Memory B cell (primary cell): ENCODE measurements around the gene ATP11A.

Source experiments
- ATAC-seq: fragments of 150-1000 bp; cut with Tn5 transposase; 2 replicates; pipeline ENCODE4 v1.10.0; 2021; ENCODE audit warnings: low read depth, mild to moderate bottlenecking, moderate library complexity
- DNase-seq, 2 donors: peaks; one replicate each; pipeline ENCODE4 v3.0.0; 2022; ENCODE audit warnings: low spot score in 2 of 2
- H3K27ac Mint-ChIP-seq: one replicate; pipeline ENCODE4 v1.8.0; 2022; ENCODE audit warnings: mild to moderate bottlenecking, moderate library complexity, mixed read lengths
- H3K27me3 Mint-ChIP-seq: one replicate; pipeline ENCODE4 v1.8.0; 2022; ENCODE audit warnings: mixed read lengths
- H3K36me3 Mint-ChIP-seq: one replicate; pipeline ENCODE4 v1.8.0; 2022; ENCODE audit warnings: mild to moderate bottlenecking, mixed read lengths
- H3K4me1 Mint-ChIP-seq: one replicate; pipeline ENCODE4 v1.8.0; 2022; ENCODE audit warnings: mixed read lengths
- H3K4me3 Mint-ChIP-seq: one replicate; pipeline ENCODE4 v1.8.0; 2022; ENCODE audit warnings: mild to moderate bottlenecking, moderate library complexity, mixed read lengths
- H3K9me3 Mint-ChIP-seq: one replicate; pipeline ENCODE4 v1.8.0; 2022; ENCODE audit warnings: mixed read lengths

ATP11A gene

GRCh38 chr13:112891477-112892401, 201.9 kb downstream of the ATP11A start:
- Mint-ChIP-seq H3K4me3 (no peak overlapping the region), H3K27ac (no peak overlapping the region), H3K4me1 (peaks cover 16% of the 10 kb centered on the region), H3K27me3 (peaks cover 1% of the 10 kb centered on the region), H3K9me3 (no peaks in the 10 kb centered on the region), H3K36me3 (no peaks in the 10 kb centered on the region)
- no peak for DNase-seq
- ATAC-seq = no peak

GRCh38 chr13:112892426-112893206, 202.8 kb downstream of the ATP11A start:
- peak overlapping the region; percentile 72 for H3K4me3 Mint-ChIP-seq
- peaks cover 1% of the 10 kb centered on the region for H3K27me3 Mint-ChIP-seq
- H3K36me3 Mint-ChIP-seq = no peaks in the 10 kb centered on the region
- H3K4me1 Mint-ChIP-seq = peaks cover 12% of the 10 kb centered on the region
- H3K27ac Mint-ChIP-seq = peak overlapping the region; percentile 6
- ATAC-seq = peak; percentile 34
- no peaks in the 10 kb centered on the region for H3K9me3 Mint-ChIP-seq
- no peak for DNase-seq

GRCh38 chr13:112893207-112893569, 203.3 kb downstream of the ATP11A start:
- no peaks in the 10 kb centered on the region for H3K9me3 Mint-ChIP-seq
- no peaks in the 10 kb centered on the region for H3K36me3 Mint-ChIP-seq
- DNase-seq (no peak), ATAC-seq (no peak)
- peak overlapping the region; percentile 6 for H3K27ac Mint-ChIP-seq
- H3K4me1 Mint-ChIP-seq = peaks cover 11% of the 10 kb centered on the region
- peaks cover 1% of the 10 kb centered on the region for H3K27me3 Mint-ChIP-seq
- H3K4me3 Mint-ChIP-seq = peak overlapping the region; percentile 72

- H3K4me1 Mint-ChIP-seq = peaks cover 11% of the 10 kb centered on the region
- peak overlapping the region; percentile 72 for H3K4me3 Mint-ChIP-seq
- H3K27me3 Mint-ChIP-seq = peaks cover 1% of the 10 kb centered on the region
- no peak for DNase-seq
- no peak overlapping the region for H3K27ac Mint-ChIP-seq
- peak; percentile 74 for ATAC-seq
- no peaks in the 10 kb centered on the region for H3K36me3 Mint-ChIP-seq
- no peaks in the 10 kb centered on the region for H3K9me3 Mint-ChIP-seq
Measured at GRCh38 chr13:112893570-112894422, 204.0 kb downstream of the ATP11A start.

GRCh38 chr13:112894423-112894672, 204.5 kb downstream of the ATP11A start:
- H3K9me3 Mint-ChIP-seq = no peaks in the 10 kb centered on the region
- H3K27me3 Mint-ChIP-seq = peaks cover 1% of the 10 kb centered on the region
- H3K4me3 Mint-ChIP-seq = peak overlapping the region; percentile 66
- H3K4me1 Mint-ChIP-seq = peaks cover 11% of the 10 kb centered on the region
- no peaks in the 10 kb centered on the region for H3K36me3 Mint-ChIP-seq
- DNase-seq = no peak
- no peak for ATAC-seq
- no peak overlapping the region for H3K27ac Mint-ChIP-seq

GRCh38 chr13:112894673-112895481, 205.0 kb downstream of the ATP11A start:
- Mint-ChIP-seq H3K36me3 (no peaks in the 10 kb centered on the region), H3K4me3 (peak overlapping the region; percentile 66), H3K9me3 (no peaks in the 10 kb centered on the region), H3K27ac (no peak overlapping the region), H3K27me3 (peaks cover 1% of the 10 kb centered on the region), H3K4me1 (peaks cover 11% of the 10 kb centered on the region)
- ATAC-seq (peak; percentile 4), DNase-seq (no peak)

- Mint-ChIP-seq H3K36me3 (no peaks in the 10 kb centered on the region), H3K27me3 (peaks cover 6% of the 10 kb centered on the region), H3K9me3 (no peaks in the 10 kb centered on the region), H3K27ac (no peak overlapping the region), H3K4me3 (peak overlapping the region; percentile 66), H3K4me1 (peaks cover 11% of the 10 kb centered on the region)
- DNase-seq = no peak
- ATAC-seq = no peak
Measured at GRCh38 chr13:112895521-112896465, 206.0 kb downstream of the ATP11A start.

- Mint-ChIP-seq H3K27ac (no peak overlapping the region), H3K9me3 (no peaks in the 10 kb centered on the region), H3K36me3 (no peaks in the 10 kb centered on the region), H3K4me1 (peaks cover 11% of the 10 kb centered on the region), H3K4me3 (no peak overlapping the region), H3K27me3 (peaks cover 6% of the 10 kb centered on the region)
- DNase-seq = no peak
- ATAC-seq = no peak
Measured at GRCh38 chr13:112896736-112897602, 207.1 kb downstream of the ATP11A start.

- no peak overlapping the region for H3K4me3 Mint-ChIP-seq
- ATAC-seq (no peak), DNase-seq (no peak)
- H3K27me3 Mint-ChIP-seq = peaks cover 6% of the 10 kb centered on the region
- no peak overlapping the region for H3K27ac Mint-ChIP-seq
- no peaks in the 10 kb centered on the region for H3K9me3 Mint-ChIP-seq
- H3K36me3 Mint-ChIP-seq = no peaks in the 10 kb centered on the region
- H3K4me1 Mint-ChIP-seq = peaks cover 11% of the 10 kb centered on the region
Measured at GRCh38 chr13:112897603-112897955, 207.7 kb downstream of the ATP11A start.

GRCh38 chr13:112897956-112898620, 208.2 kb downstream of the ATP11A start:
- no peak overlapping the region for H3K4me3 Mint-ChIP-seq
- ATAC-seq (no peak), DNase-seq (no peak)
- no peaks in the 10 kb centered on the region for H3K36me3 Mint-ChIP-seq
- H3K27ac Mint-ChIP-seq = no peak overlapping the region
- no peaks in the 10 kb centered on the region for H3K9me3 Mint-ChIP-seq
- peaks cover 6% of the 10 kb centered on the region for H3K27me3 Mint-ChIP-seq
- peaks cover 8% of the 10 kb centered on the region for H3K4me1 Mint-ChIP-seq

- Mint-ChIP-seq H3K36me3 (no peaks in the 10 kb centered on the region), H3K4me1 (peaks cover 3% of the 10 kb centered on the region), H3K27ac (no peak overlapping the region), H3K9me3 (no peaks in the 10 kb centered on the region), H3K4me3 (no peak overlapping the region), H3K27me3 (peaks cover 6% of the 10 kb centered on the region)
- DNase-seq (no peak), ATAC-seq (no peak)
Measured at GRCh38 chr13:112898621-112899280, 208.9 kb downstream of the ATP11A start.
